Heart right ventricle (tissue), 16 donors: Measurements from ENCODE around the gene LTB4R. TPM values are rescaled to one million over a fixed set of nuclear protein-coding genes. Genes with fewer than 3 reads are reported as not detected.

Source experiments
- ATAC-seq, 8 donors: fragments of 200-7000 bp; cut with Tn5 transposase; one replicate each; pipeline ENCODE4 v1.9.1; 2020; ENCODE audit warnings: mild to moderate bottlenecking in 8 of 8, moderate library complexity in 8 of 8, moderate number of reproducible peaks in 1 of 8
- DNase-seq, 2 donors: peaks; one replicate each; pipeline ENCODE4 v3.0.0-alpha.2; 2020
- H3K27ac ChIP-seq, 10 donors: fragments of 200-600 bp; sonication (generic) in 2 of 10; one replicate each; pipeline versions ENCODE4 v1.5.0 to v1.8.0; 2020 to 2022; ENCODE audit warnings: mild to moderate bottlenecking in 3 of 10
- H3K27me3 ChIP-seq, 7 donors: fragments of 200-600 bp; one replicate each; pipeline ENCODE4 v1.8.0; 2021 to 2022; ENCODE audit warnings: mild to moderate bottlenecking in 2 of 7
- H3K36me3 ChIP-seq, 9 donors: fragments of 200-600 bp; sonication (generic) in 1 of 9; one replicate each; pipeline versions ENCODE4 v1.5.0 to v1.8.0; 2020 to 2022; ENCODE audit warnings: mild to moderate bottlenecking in 2 of 9
- H3K4me1 ChIP-seq, 9 donors: fragments of 200-600 bp; sonication (generic) in 1 of 9; one replicate each; pipeline versions ENCODE4 v1.5.0 to v1.8.0; 2020 to 2022; ENCODE audit warnings: mild to moderate bottlenecking in 4 of 9
- H3K4me3 ChIP-seq, 10 donors: fragments of 200-600 bp; sonication (generic) in 2 of 10; one replicate each; pipeline versions ENCODE4 v1.5.0 to v1.8.0; 2020 to 2022; ENCODE audit warnings: mild to moderate bottlenecking in 7 of 10, moderate library complexity in 2 of 10
- H3K9me3 ChIP-seq, 11 donors: fragments of 200-600 bp in 10 of 11; sonication (generic) in 2 of 11; one replicate each; pipeline versions ENCODE4 v1.5.0 to v1.8.0; 2013 to 2022; ENCODE audit warnings: mild to moderate bottlenecking in 2 of 11, control low read depth in 1 of 11, moderate library complexity in 1 of 11
- CTCF ChIP-seq, 9 donors: fragments of 200-600 bp; sonication (generic) in 2 of 9; IDR thresholded peaks; one replicate each; pipeline versions ENCODE4 v1.5.0 to v1.8.0; 2021 to 2022; ENCODE audit warnings: antibody characterized with exemption in 9 of 9, mild to moderate bottlenecking in 5 of 9, moderate library complexity in 1 of 9
- WGBS, 2 donors: extraction: QIAGEN DNeasy Blood & Tissue Kit; methylation state at CpG; one replicate each; pipeline ENCODE4 v1.1.7; 2013; ENCODE audit warnings: inconsistent platforms in 1 of 2; 5-methylcytosine and 5-hydroxymethylcytosine counted together
- intact Hi-C, 10 donors: fragments of 100-400 bp; cut with DNase I; formaldehyde crosslinking; loops; one replicate each; pipeline versions ENCODE4 v1.11.1 to v1.14.2; 2022
- polyA plus RNA-seq, 2 donors: library from polyadenylated mRNA; stranded (reverse); fragments of 200-250 nt; gene quantifications; one replicate each; pipeline ENCODE4 v1.2.3, GENCODE V29; 2013
- total RNA-seq, 10 donors: library from RNA; stranded (reverse); fragmentation: NEBNext Ultra II Directional in 3 of 10; extraction: Animal tissue kit (Norgen Biotek cat#: 25700) in 3 of 10; gene quantifications; one replicate each; pipeline versions ENCODE4 v1.2.1 to v1.2.4, GENCODE V29; 2021 to 2023
- donor health status: Arrhythmogenic right ventricular cardiomyopathy.
- donor health status: ischemic (EF 13 %, LVEDD 7.1; RV severe dilation, severe dysfunction).
- donor health status: healthy with polysubstance abuse.
- donor health status: DM: no; HTN: yes; CAD: no.
- donor health status: DM: no; HTN: no; CAD: no.
- donor health status: ischemic (EF 25% LVEDD 6.9; RV normal size, moderate dysfunction).
- donor health status: ischemic (EF 25% LVEDD 5.7; RV mildly dilated, moderate dysfunction).
- donor health status: healthy.
- donor health status: DM: yes; HTN: yes; CAD: no.
- donor health status: Ischemic cardiomyopathy.
- donor health status: ischemic (EF 35%, LVEDD 5.7; RV mildly dilated, moderate dysfunction).
- donor health status: nonischemic (EF 11% LVEDD 7.7; RV severe dilation, severe dysfunction).
- donor health status: DM: yes; HTN: yes; CAD: no.
- donor health status: PGD.
- donor health status: ischemic (EF 29% LVEDD 5.4; RV normal size, mild dysfunction).
- donor health status: nonischemic (EF 23%, LVEDD 6.1; RV moderate dilation, normal function).

The LTB4R gene
- total and polyA plus RNA-seq, 12 donors, result 0.76 to 3.7 (median 2.0) TPM

GRCh38 chr14:24274101-24274543 lies 37.2 kb upstream of the LTB4R start:
- Histone ChIP-seq H3K9me3 (no peaks in the 10 kb centered on the region), H3K4me1 (peaks cover 0 to 84% (median 16%) of the 10 kb centered on the region in 9 donors), H3K27me3 (no peaks in the 10 kb centered on the region), H3K4me3 (no peak overlapping the region), H3K36me3 (peaks cover 0 to 8% (median 0%) of the 10 kb centered on the region in 9 donors), H3K27ac (peak overlapping the region in 2 of 10 donors; percentile 13 to 68)
- WGBS, 2 donors, result 53 to 66% methylated on average over 3 of the region's 3 CpGs
- ATAC-seq, result peak in 2 of 8 donors; percentile 12 to 23
- no peak for TF ChIP-seq CTCF (IDR thresholded peaks at IDR 0.05)
- intact Hi-C loops, result no loop called here
- DNase-seq, result no peak

- DNase-seq, result no peak
- intact Hi-C loops, result no loop called here
- no peak for ATAC-seq
- Histone ChIP-seq H3K9me3 (no peaks in the 10 kb centered on the region), H3K4me1 (peaks cover 0 to 100% (median 15%) of the 10 kb centered on the region in 9 donors), H3K27ac (peak overlapping the region in 1 of 10 donors; percentile 72), H3K36me3 (no peaks in the 10 kb centered on the region), H3K27me3 (no peaks in the 10 kb centered on the region), H3K4me3 (no peak overlapping the region)
- TF ChIP-seq CTCF (IDR thresholded peaks at IDR 0.05), result no peak
- WGBS, 2 donors, result 91% methylated on average over 6 of the region's 6 CpGs
Observed at GRCh38 chr14:24277071-24277470, 34.2 kb upstream of the LTB4R start.

- Histone ChIP-seq H3K9me3 (no peaks in the 10 kb centered on the region), H3K27me3 (no peaks in the 10 kb centered on the region), H3K27ac (peak overlapping the region in 2 of 10 donors; percentile 31 to 72), H3K4me3 (no peak overlapping the region), H3K4me1 (peaks cover 0 to 100% (median 15%) of the 10 kb centered on the region in 9 donors), H3K36me3 (no peaks in the 10 kb centered on the region)
- 76 to 84% methylated on average over 11 of the region's 11 CpGs for WGBS, 2 donors
- intact Hi-C loops, result no loop called here
- ATAC-seq (peak in 4 of 8 donors; percentile 5 to 46 (median 30)), DNase-seq (no peak)
- no peak for TF ChIP-seq CTCF (IDR thresholded peaks at IDR 0.05)
Observed at GRCh38 chr14:24277606-24278321, 33.5 kb upstream of the LTB4R start.

GRCh38 chr14:24278424-24278823 lies 32.9 kb upstream of the LTB4R start:
- Histone ChIP-seq H3K27ac (peak overlapping the region in 2 of 10 donors; percentile 55 to 72), H3K4me1 (peaks cover 0 to 94% (median 15%) of the 10 kb centered on the region in 9 donors), H3K27me3 (no peaks in the 10 kb centered on the region), H3K9me3 (no peaks in the 10 kb centered on the region), H3K36me3 (no peaks in the 10 kb centered on the region), H3K4me3 (no peak overlapping the region)
- intact Hi-C loops, result no loop called here
- no peak for TF ChIP-seq CTCF (IDR thresholded peaks at IDR 0.05)
- no peak for DNase-seq
- no peak for ATAC-seq
- WGBS, 2 donors, result 62% methylated on average over 5 of the region's 5 CpGs
